ENCODE results near the gene CSGALNACT2. TPM values are rescaled to one million over a fixed set of nuclear protein-coding genes. Genes with fewer than 3 reads are reported as not detected.
A peak's percentile ranks its signal among the peaks of the same experiment; 100 is the strongest.

Gene CSGALNACT2
- total RNA-seq, 2 experiments from 2014 or later: 16.2 to 16.8 TPM

GRCh38 chr10:43192884-43193283, 54.6 kb downstream of the CSGALNACT2 start:
- Mint-ChIP-seq H3K27ac (no peak overlapping the region), H3K4me1 (no peaks in the 10 kb centered on the region), H3K27me3 (no peaks in the 10 kb centered on the region), H3K4me3 (no peak overlapping the region), H3K36me3 (peaks cover 8% of the 10 kb centered on the region), H3K9me3 (no peaks in the 10 kb centered on the region)
- DNase-seq: no peak

GRCh38 chr10:43193496-43194080, 55.3 kb downstream of the CSGALNACT2 start:
- Mint-ChIP-seq H3K9me3 (no peaks in the 10 kb centered on the region), H3K4me1 (no peaks in the 10 kb centered on the region), H3K4me3 (no peak overlapping the region), H3K36me3 (peaks cover 4% of the 10 kb centered on the region), H3K27me3 (no peaks in the 10 kb centered on the region), H3K27ac (peak overlapping the region; percentile 47)
- DNase-seq: no peak

GRCh38 chr10:43194266-43194665, 56.0 kb downstream of the CSGALNACT2 start:
- no peaks in the 10 kb centered on the region for H3K9me3 Mint-ChIP-seq
- peaks cover 4% of the 10 kb centered on the region for H3K36me3 Mint-ChIP-seq
- no peaks in the 10 kb centered on the region for H3K4me1 Mint-ChIP-seq
- H3K27ac Mint-ChIP-seq: no peak overlapping the region
- DNase-seq: no peak
- H3K27me3 Mint-ChIP-seq: no peaks in the 10 kb centered on the region
- H3K4me3 Mint-ChIP-seq: no peak overlapping the region

GRCh38 chr10:43194859-43195258, 56.6 kb downstream of the CSGALNACT2 start:
- DNase-seq: no peak
- no peaks in the 10 kb centered on the region for H3K9me3 Mint-ChIP-seq
- no peaks in the 10 kb centered on the region for H3K27me3 Mint-ChIP-seq
- H3K4me1 Mint-ChIP-seq: no peaks in the 10 kb centered on the region
- H3K4me3 Mint-ChIP-seq: no peak overlapping the region
- H3K36me3 Mint-ChIP-seq: peaks cover 4% of the 10 kb centered on the region
- H3K27ac Mint-ChIP-seq: no peak overlapping the region

- H3K4me3 Mint-ChIP-seq: no peak overlapping the region
- H3K9me3 Mint-ChIP-seq: no peaks in the 10 kb centered on the region
- H3K27me3 Mint-ChIP-seq: no peaks in the 10 kb centered on the region
- H3K4me1 Mint-ChIP-seq: no peaks in the 10 kb centered on the region
- peaks cover 4% of the 10 kb centered on the region for H3K36me3 Mint-ChIP-seq
- H3K27ac Mint-ChIP-seq: no peak overlapping the region
- no peak for DNase-seq
Observed at GRCh38 chr10:43195557-43195956, 57.3 kb downstream of the CSGALNACT2 start.

GRCh38 chr10:43196131-43196980, 58.1 kb downstream of the CSGALNACT2 start:
- Mint-ChIP-seq H3K27ac (no peak overlapping the region), H3K4me1 (no peaks in the 10 kb centered on the region), H3K36me3 (peaks cover 4% of the 10 kb centered on the region), H3K4me3 (no peak overlapping the region), H3K9me3 (no peaks in the 10 kb centered on the region), H3K27me3 (no peaks in the 10 kb centered on the region)
- no peak for DNase-seq

- Mint-ChIP-seq H3K4me3 (no peak overlapping the region), H3K27ac (no peak overlapping the region), H3K9me3 (no peaks in the 10 kb centered on the region), H3K27me3 (no peaks in the 10 kb centered on the region), H3K4me1 (peaks cover 4% of the 10 kb centered on the region), H3K36me3 (peaks cover 1% of the 10 kb centered on the region)
- no peak for DNase-seq
Observed at GRCh38 chr10:43196981-43197833, 59.0 kb downstream of the CSGALNACT2 start.

- Mint-ChIP-seq H3K9me3 (no peaks in the 10 kb centered on the region), H3K27ac (no peak overlapping the region), H3K36me3 (no peaks in the 10 kb centered on the region), H3K4me1 (peaks cover 4% of the 10 kb centered on the region), H3K4me3 (no peak overlapping the region), H3K27me3 (no peaks in the 10 kb centered on the region)
- no peak for DNase-seq
Observed at GRCh38 chr10:43197834-43198681, 59.8 kb downstream of the CSGALNACT2 start.

GRCh38 chr10:43198682-43199005, 60.4 kb downstream of the CSGALNACT2 start:
- no peaks in the 10 kb centered on the region for H3K36me3 Mint-ChIP-seq
- no peak overlapping the region for H3K4me3 Mint-ChIP-seq
- no peaks in the 10 kb centered on the region for H3K27me3 Mint-ChIP-seq
- no peak for DNase-seq
- peaks cover 4% of the 10 kb centered on the region for H3K4me1 Mint-ChIP-seq
- no peaks in the 10 kb centered on the region for H3K9me3 Mint-ChIP-seq
- no peak overlapping the region for H3K27ac Mint-ChIP-seq

- H3K4me1 Mint-ChIP-seq: peaks cover 4% of the 10 kb centered on the region
- H3K36me3 Mint-ChIP-seq: no peaks in the 10 kb centered on the region
- H3K9me3 Mint-ChIP-seq: no peaks in the 10 kb centered on the region
- DNase-seq: no peak
- no peaks in the 10 kb centered on the region for H3K27me3 Mint-ChIP-seq
- no peak overlapping the region for H3K27ac Mint-ChIP-seq
- H3K4me3 Mint-ChIP-seq: no peak overlapping the region
Observed at GRCh38 chr10:43199088-43199683, 60.9 kb downstream of the CSGALNACT2 start.

GRCh38 chr10:43199684-43200537, 61.7 kb downstream of the CSGALNACT2 start:
- Mint-ChIP-seq H3K27ac (no peak overlapping the region), H3K4me3 (no peak overlapping the region), H3K4me1 (peaks cover 4% of the 10 kb centered on the region), H3K27me3 (no peaks in the 10 kb centered on the region), H3K36me3 (no peaks in the 10 kb centered on the region), H3K9me3 (no peaks in the 10 kb centered on the region)
- DNase-seq: no peak

GRCh38 chr10:43200538-43201390, 62.5 kb downstream of the CSGALNACT2 start:
- Mint-ChIP-seq H3K4me3 (no peak overlapping the region), H3K9me3 (no peaks in the 10 kb centered on the region), H3K27me3 (no peaks in the 10 kb centered on the region), H3K27ac (no peak overlapping the region), H3K4me1 (peaks cover 4% of the 10 kb centered on the region), H3K36me3 (no peaks in the 10 kb centered on the region)
- DNase-seq: no peak

- Mint-ChIP-seq H3K27ac (no peak overlapping the region), H3K27me3 (no peaks in the 10 kb centered on the region), H3K4me1 (peaks cover 4% of the 10 kb centered on the region), H3K36me3 (no peaks in the 10 kb centered on the region), H3K4me3 (no peak overlapping the region), H3K9me3 (no peaks in the 10 kb centered on the region)
- no peak for DNase-seq
Observed at GRCh38 chr10:43201545-43202131, 63.4 kb downstream of the CSGALNACT2 start.
